WTC11 (cell line): ENCODE data around the gene ARL4A. TPM values are rescaled to one million over a fixed set of nuclear protein-coding genes. Genes with fewer than 3 reads are reported as not detected.

Experiments used
- ATAC-seq: fragments of 200-7000 bp; cut with Tn5 transposase; 2 replicates; pipeline ENCODE4 v1.10.0; 2021; ENCODE audit warnings: mild to moderate bottlenecking, moderate library complexity
- CTCF ChIA-PET: fragments of 300-600 bp; sonication (Branson Sonifier 250); formaldehyde crosslinking; loops from one replicate; lab custom pipeline; 2021; ENCODE audit warnings: antibody characterized with exemption; lab: Charles Lee
- POLR2A ChIA-PET: fragments of 350-600 bp; sonication (Branson Sonifier 250); formaldehyde crosslinking; loops from one replicate; lab custom pipeline; 2021; ENCODE audit warnings: antibody characterized with exemption; lab: Charles Lee
- DNase-seq: peaks from one replicate; pipeline ENCODE4 v3.0.0; 2021; ENCODE audit warnings: low spot score
- H3K27ac Mint-ChIP-seq: 2 replicates; pipeline ENCODE4 v1.8.0; 2021; ENCODE audit warnings: mixed read lengths
- H3K27me3 Mint-ChIP-seq: 2 replicates; pipeline ENCODE4 v1.8.0; 2021; ENCODE audit warnings: low read depth, mild to moderate bottlenecking, moderate library complexity, mixed read lengths
- H3K36me3 Mint-ChIP-seq: 2 replicates; pipeline ENCODE4 v1.8.0; 2021; ENCODE audit warnings: mixed read lengths
- H3K4me1 Mint-ChIP-seq: 2 replicates; pipeline ENCODE4 v1.8.0; 2022; ENCODE audit warnings: mixed read lengths
- H3K4me3 Mint-ChIP-seq: 2 replicates; pipeline ENCODE4 v1.8.0; 2021; ENCODE audit warnings: mild to moderate bottlenecking, moderate library complexity, mixed read lengths
- H3K9me3 Mint-ChIP-seq: 2 replicates; pipeline ENCODE4 v1.8.0; 2021; ENCODE audit warnings: mixed read lengths
- CTCF ChIP-seq: fragments of 200-600 bp; IDR thresholded peaks from 2 replicates; pipeline ENCODE4 v1.8.0; 2022; ENCODE audit warnings: antibody characterized with exemption
- ERG ChIP-seq: fragments of 250-450 bp; sonication (Bioruptor Pico); IDR thresholded peaks from 2 replicates; pipeline ENCODE4 v1.8.0; 2021; ENCODE audit warnings: mild to moderate bottlenecking
- ETV6 ChIP-seq: sonication (generic); formaldehyde crosslinking; IDR thresholded peaks from 2 replicates; pipeline ENCODE4 v1.8.1; 2022; ENCODE audit warnings: mild to moderate bottlenecking, missing genetic modification reagents
- FOXJ3 ChIP-seq: sonication (generic); formaldehyde crosslinking; IDR thresholded peaks from 2 replicates; pipeline ENCODE4 v1.9.0; 2021; ENCODE audit warnings: missing genetic modification reagents, mild to moderate bottlenecking, borderline replicate concordance
- FOXK1 ChIP-seq: sonication (generic); formaldehyde crosslinking; IDR thresholded peaks from 2 replicates; pipeline ENCODE4 v1.8.0; 2022; ENCODE audit warnings: mild to moderate bottlenecking, moderate library complexity, missing genetic modification reagents
- FOXP4 ChIP-seq: sonication (generic); formaldehyde crosslinking; IDR thresholded peaks from 2 replicates; pipeline ENCODE4 v1.8.0; 2022; ENCODE audit warnings: mild to moderate bottlenecking, missing genetic modification reagents
- GABPB1 ChIP-seq: sonication (generic); formaldehyde crosslinking; IDR thresholded peaks from 2 replicates; pipeline ENCODE4 v1.8.1; 2023; ENCODE audit warnings: mild to moderate bottlenecking, missing genetic modification reagents
- HMGA2 ChIP-seq: fragments of 250-450 bp; sonication (Bioruptor Pico); IDR thresholded peaks from 2 replicates; pipeline ENCODE4 v1.4.0; 2021; ENCODE audit warnings: mild to moderate bottlenecking, moderate library complexity
- JUN ChIP-seq: sonication (generic); formaldehyde crosslinking; IDR thresholded peaks from 2 replicates; pipeline ENCODE4 v1.8.0; 2023; ENCODE audit warnings: mild to moderate bottlenecking, missing genetic modification reagents
- NFE2L1 ChIP-seq: sonication (generic); formaldehyde crosslinking; IDR thresholded peaks from 2 replicates; pipeline ENCODE4 v1.8.1; 2023; ENCODE audit warnings: missing genetic modification reagents
- OVOL2 ChIP-seq: fragments of 250-450 bp; sonication (Bioruptor Pico); IDR thresholded peaks from 2 replicates; pipeline ENCODE4 v1.9.0; 2021; ENCODE audit warnings: mild to moderate bottlenecking, borderline replicate concordance
- PREB ChIP-seq: sonication (generic); formaldehyde crosslinking; IDR thresholded peaks from 2 replicates; pipeline ENCODE4 v1.8.1; 2022; ENCODE audit warnings: mild to moderate bottlenecking, missing genetic modification reagents, moderate library complexity, borderline replicate concordance
- PRRX2 ChIP-seq: fragments of 250-450 bp; sonication (Bioruptor Pico); IDR thresholded peaks from 2 replicates; pipeline ENCODE4 v1.8.0; 2021; ENCODE audit warnings: mild to moderate bottlenecking
- STAT6 ChIP-seq: sonication (generic); formaldehyde crosslinking; conservative IDR thresholded peaks from 2 replicates; pipeline ENCODE4 v1.8.1; 2023; ENCODE audit warnings: mild to moderate bottlenecking, low read depth, missing genetic modification reagents, moderate library complexity
- TCF7 ChIP-seq: sonication (generic); formaldehyde crosslinking; IDR thresholded peaks from 2 replicates; pipeline ENCODE4 v1.8.0; 2022; ENCODE audit warnings: mild to moderate bottlenecking, low read depth, missing genetic modification reagents, moderate library complexity
- USF1 ChIP-seq: sonication (generic); formaldehyde crosslinking; IDR thresholded peaks from 2 replicates; pipeline ENCODE4 v1.8.0; 2022; ENCODE audit warnings: mild to moderate bottlenecking, missing genetic modification reagents
- ZBTB21 ChIP-seq: sonication (generic); formaldehyde crosslinking; IDR thresholded peaks from 2 replicates; pipeline ENCODE4 v1.8.1; 2023; ENCODE audit warnings: mild to moderate bottlenecking, missing genetic modification reagents, borderline replicate concordance
- ZMAT4 ChIP-seq: fragments of 250-450 bp; sonication (Bioruptor Pico); IDR thresholded peaks from 2 replicates; pipeline ENCODE4 v1.9.0; 2021; ENCODE audit warnings: mild to moderate bottlenecking
- ZNF423 ChIP-seq: fragments of 250-450 bp; sonication (Bioruptor Pico); IDR thresholded peaks from 2 replicates; pipeline ENCODE4 v2.1.2; 2022; ENCODE audit warnings: mild to moderate bottlenecking, moderate library complexity
- ZSCAN18 ChIP-seq: fragments of 250-450 bp; sonication (Bioruptor Pico); IDR thresholded peaks from 2 replicates; pipeline ENCODE4 v2.1.2; 2022; ENCODE audit warnings: mild to moderate bottlenecking, moderate library complexity
- total RNA-seq: library from RNA; stranded (reverse); gene quantifications from 3 replicates; pipeline ENCODE4 v1.2.3, GENCODE V29; 2021

ARL4A gene
- total RNA-seq, 1 experiment from 2014 or later = 25.4 TPM

- Mint-ChIP-seq H3K4me1 (peaks cover 54% of the 10 kb centered on the region), H3K4me3 (no peak overlapping the region), H3K36me3 (no peaks in the 10 kb centered on the region), H3K9me3 (no peaks in the 10 kb centered on the region), H3K27ac (peak overlapping the region; percentile 20), H3K27me3 (no peaks in the 10 kb centered on the region)
- DNase-seq = no peak
- ChIA-PET POLR2A (no interaction called here), CTCF (interaction anchor here (1.4 to 3.5 kb wide), 2 partner anchors 36 to 41 kb away, joined by 3 to 28 read pairs; partner anchors contain the start of gene ARL4A)
- no peak for ATAC-seq
- TF ChIP-seq ZSCAN18 (no peak), TCF7 (CRISPR knock-in tag) (no peak)
Measured at GRCh38 chr7:12728192-12728538, 40.7 kb downstream of the ARL4A start.

GRCh38 chr7:12729112-12729511, 41.7 kb downstream of the ARL4A start:
- DNase-seq (peak; percentile 74), ATAC-seq (peak; percentile 97)
- Mint-ChIP-seq H3K4me1 (peaks cover 49% of the 10 kb centered on the region), H3K36me3 (no peaks in the 10 kb centered on the region), H3K27me3 (no peaks in the 10 kb centered on the region), H3K4me3 (no peak overlapping the region), H3K27ac (peak overlapping the region; percentile 97), H3K9me3 (no peaks in the 10 kb centered on the region)
- ChIA-PET CTCF (interaction anchor here (3.5 kb wide), 1 partner anchor 42 kb away, joined by 28 read pairs; the partner anchor contains the start of gene ARL4A), POLR2A (interaction anchor here (1.1 kb wide), 1 partner anchor 13 kb away, joined by 4 read pairs; no protein-coding TSS in a partner anchor)
- TF ChIP-seq CTCF = no peak
- TF ChIP-seq HMGA2 (CRISPR knock-in tag) = no peak
- TF ChIP-seq PREB (CRISPR knock-in tag) = no peak
- no peak for TF ChIP-seq NFE2L1 (CRISPR knock-in tag)
- TF ChIP-seq OVOL2 (CRISPR knock-in tag) = no peak
- TF ChIP-seq ETV6 (CRISPR knock-in tag) = 0 out of 2 replicates have a peak, but pooled peaks have one; percentile 34
- TF ChIP-seq GABPB1 (CRISPR knock-in tag) = no peak
- no peak for TF ChIP-seq ZMAT4
- no peak for TF ChIP-seq JUN
- TF ChIP-seq FOXK1 (CRISPR knock-in tag) = 0 out of 2 replicates have a peak, but pooled peaks have one; percentile 48
- TF ChIP-seq USF1 (CRISPR knock-in tag) = no peak
- TF ChIP-seq ZBTB21 (CRISPR knock-in tag) = no peak
- no peak for TF ChIP-seq ERG (CRISPR knock-in tag)
- TF ChIP-seq PRRX2 = no peak
- TF ChIP-seq STAT6 (CRISPR knock-in tag) = no peak
- TF ChIP-seq FOXP4 (CRISPR knock-in tag) = peak; percentile 93; the same call in 1 of the 2 replicates
- TF ChIP-seq ZNF423 = peak; percentile 44
- no peak for TF ChIP-seq FOXJ3 (CRISPR knock-in tag)
